HFFc6 (cell line): ENCODE results near the gene CNOT6L. TPM values are rescaled to one million over a fixed set of nuclear protein-coding genes. Genes with fewer than 3 reads are reported as not detected.

Experiments used
- DNase-seq: peaks from one replicate; pipeline ENCODE4 v3.0.0-alpha.2; 2018
- H3K27ac Mint-ChIP-seq: 2 replicates; pipeline ENCODE4 v1.8.0; 2020; ENCODE audit warnings: mild to moderate bottlenecking, mixed read lengths
- H3K27me3 Mint-ChIP-seq: 2 replicates; pipeline ENCODE4 v1.8.0; 2021; ENCODE audit warnings: mild to moderate bottlenecking, moderate library complexity, mixed read lengths; ENCODE audit not compliant: insufficient read depth
- H3K36me3 Mint-ChIP-seq: 2 replicates; pipeline ENCODE4 v1.8.0; 2021; ENCODE audit warnings: low read depth, mixed read lengths
- H3K4me1 Mint-ChIP-seq: 2 replicates; pipeline ENCODE4 v1.8.0; 2020; ENCODE audit warnings: low read depth, mixed read lengths
- H3K4me3 Mint-ChIP-seq: 2 replicates; pipeline ENCODE4 v1.8.0; 2020; ENCODE audit warnings: mild to moderate bottlenecking, moderate library complexity, mixed read lengths
- H3K9me3 Mint-ChIP-seq: 2 replicates; pipeline ENCODE4 v1.8.0; 2020; ENCODE audit warnings: mild to moderate bottlenecking, mixed read lengths
- CTCF ChIP-seq: fragments of 200-600 bp; sonication (generic); IDR thresholded peaks from 2 replicates; pipeline ENCODE4 v1.5.0; 2021; ENCODE audit warnings: antibody characterized with exemption, mild to moderate bottlenecking
- total RNA-seq, 6 experiments: library from RNA; stranded (reverse); fragmentation: NEBNext Ultra II Directional; extraction: Animal tissue kit (Norgen Biotek cat#: 25700); gene quantifications; 2 replicates in 1 of 6; 3 replicates in 5 of 6; pipeline ENCODE4 v1.2.3, GENCODE V29; 2021

CNOT6L gene
- total RNA-seq, 6 experiments from 2014 or later: 17.8 to 24.3 (median 20.2) TPM

- Mint-ChIP-seq H3K27ac (no peak overlapping the region), H3K27me3 (no peaks in the 10 kb centered on the region; the same call in 1 of the 2 replicates), H3K4me1 (no peaks in the 10 kb centered on the region), H3K4me3 (no peak overlapping the region), H3K36me3 (no peaks in the 10 kb centered on the region), H3K9me3 (no peaks in the 10 kb centered on the region)
- no peak for DNase-seq
- TF ChIP-seq CTCF: no peak
Observed at GRCh38 chr4:77711469-77711868, 107.7 kb downstream of the CNOT6L start.

- no peak for DNase-seq
- TF ChIP-seq CTCF: no peak
- H3K27me3 Mint-ChIP-seq: no peaks in the 10 kb centered on the region; the same call in 1 of the 2 replicates
- no peaks in the 10 kb centered on the region for H3K36me3 Mint-ChIP-seq
- no peaks in the 10 kb centered on the region for H3K4me1 Mint-ChIP-seq
- H3K4me3 Mint-ChIP-seq: no peak overlapping the region
- H3K9me3 Mint-ChIP-seq: no peaks in the 10 kb centered on the region
- no peak overlapping the region for H3K27ac Mint-ChIP-seq
Observed at GRCh38 chr4:77710684-77711083, 108.5 kb downstream of the CNOT6L start.

GRCh38 chr4:77710059-77710458 lies 109.1 kb downstream of the CNOT6L start:
- Mint-ChIP-seq H3K4me1 (no peaks in the 10 kb centered on the region), H3K27me3 (no peaks in the 10 kb centered on the region; the same call in 1 of the 2 replicates), H3K27ac (no peak overlapping the region), H3K9me3 (no peaks in the 10 kb centered on the region), H3K4me3 (no peak overlapping the region), H3K36me3 (no peaks in the 10 kb centered on the region)
- TF ChIP-seq CTCF: no peak
- no peak for DNase-seq

GRCh38 chr4:77706717-77707116 lies 112.5 kb downstream of the CNOT6L start:
- H3K27me3 Mint-ChIP-seq: no peaks in the 10 kb centered on the region; the same call in 1 of the 2 replicates
- H3K4me3 Mint-ChIP-seq: no peak overlapping the region
- H3K9me3 Mint-ChIP-seq: no peaks in the 10 kb centered on the region
- H3K4me1 Mint-ChIP-seq: no peaks in the 10 kb centered on the region
- no peak overlapping the region for H3K27ac Mint-ChIP-seq
- no peak for DNase-seq
- TF ChIP-seq CTCF: no peak
- H3K36me3 Mint-ChIP-seq: no peaks in the 10 kb centered on the region

- peaks cover 4% of the 10 kb centered on the region for H3K27me3 Mint-ChIP-seq
- H3K4me3 Mint-ChIP-seq: no peak overlapping the region
- H3K9me3 Mint-ChIP-seq: no peaks in the 10 kb centered on the region
- TF ChIP-seq CTCF: no peak
- no peaks in the 10 kb centered on the region for H3K36me3 Mint-ChIP-seq
- no peak for DNase-seq
- no peak overlapping the region for H3K27ac Mint-ChIP-seq
- peaks cover 17% of the 10 kb centered on the region for H3K4me1 Mint-ChIP-seq
Observed at GRCh38 chr4:77703666-77704065, 115.5 kb downstream of the CNOT6L start.

GRCh38 chr4:77701121-77701520 lies 118.0 kb downstream of the CNOT6L start:
- TF ChIP-seq CTCF: no peak
- Mint-ChIP-seq H3K27ac (no peak overlapping the region), H3K9me3 (no peaks in the 10 kb centered on the region), H3K4me3 (no peak overlapping the region), H3K36me3 (no peaks in the 10 kb centered on the region), H3K27me3 (peaks cover 4% of the 10 kb centered on the region), H3K4me1 (peaks cover 36% of the 10 kb centered on the region)
- DNase-seq: no peak
